ENCODE measurements around the gene ANKRD18A.

ANKRD18A gene

GRCh38 chr9:38656896-38657295, 36.5 kb upstream of the ANKRD18A start:
- no peak for TF ChIP-seq CTCF (conservative IDR thresholded peaks at IDR 0.05; ENCODE audit: low read depth, low read length)

GRCh38 chr9:38652486-38652885, 32.1 kb upstream of the ANKRD18A start:
- Histone ChIP-seq H2AFZ (ENCODE audit: low read depth) (no peak overlapping the region), H3K36me3 (ENCODE audit: insufficient read depth) (no peaks in the 10 kb centered on the region), H3K4me2 (no peak overlapping the region), H3K27ac (no peak overlapping the region), H4K20me1 (ENCODE audit: insufficient read depth) (no peaks in the 10 kb centered on the region), H3K27me3 (ENCODE audit: insufficient read depth, low read depth) (no peaks in the 10 kb centered on the region), H3K79me2 (ENCODE audit: insufficient read depth, low read depth) (no peaks in the 10 kb centered on the region), H3K4me1 (ENCODE audit: low read depth, poor library complexity, severe bottlenecking) (no peaks in the 10 kb centered on the region), H3K9ac (no peak overlapping the region), H3K4me3 (IDR thresholded peaks at IDR 0.05; ENCODE audit: insufficient read depth, low read depth, low read length) (no peak overlapping the region)
- TF ChIP-seq CTCF (conservative IDR thresholded peaks at IDR 0.05; ENCODE audit: low read depth, low read length): no peak

More at GRCh38 chr9:38656896-38657295, 36.5 kb upstream of the ANKRD18A start:
- no peak overlapping the region for H3K27ac ChIP-seq
- no peaks in the 10 kb centered on the region for H3K79me2 ChIP-seq (ENCODE audit: insufficient read depth, low read depth)
- no peak overlapping the region for H3K4me2 ChIP-seq
- no peak overlapping the region for H3K4me3 ChIP-seq (IDR thresholded peaks at IDR 0.05; ENCODE audit: insufficient read depth, low read depth, low read length)
- no peaks in the 10 kb centered on the region for H3K27me3 ChIP-seq (ENCODE audit: insufficient read depth, low read depth)
- H2AFZ ChIP-seq (ENCODE audit: low read depth): no peak overlapping the region
- no peak overlapping the region for H3K9ac ChIP-seq
- H3K36me3 ChIP-seq (ENCODE audit: insufficient read depth): no peaks in the 10 kb centered on the region
- no peaks in the 10 kb centered on the region for H3K4me1 ChIP-seq (ENCODE audit: low read depth, poor library complexity, severe bottlenecking)
- H4K20me1 ChIP-seq (ENCODE audit: insufficient read depth): no peaks in the 10 kb centered on the region

- Histone ChIP-seq H3K9ac (no peak overlapping the region), H3K27ac (no peak overlapping the region), H3K4me3 (IDR thresholded peaks at IDR 0.05; ENCODE audit: insufficient read depth, low read depth, low read length) (no peak overlapping the region), H3K4me1 (ENCODE audit: low read depth, poor library complexity, severe bottlenecking) (no peaks in the 10 kb centered on the region), H4K20me1 (ENCODE audit: insufficient read depth) (no peaks in the 10 kb centered on the region), H3K79me2 (ENCODE audit: insufficient read depth, low read depth) (no peaks in the 10 kb centered on the region), H3K36me3 (ENCODE audit: insufficient read depth) (no peaks in the 10 kb centered on the region), H3K27me3 (ENCODE audit: insufficient read depth, low read depth) (no peaks in the 10 kb centered on the region), H3K4me2 (no peak overlapping the region), H2AFZ (ENCODE audit: low read depth) (no peak overlapping the region)
- TF ChIP-seq CTCF (conservative IDR thresholded peaks at IDR 0.05; ENCODE audit: low read depth, low read length): no peak
Measured at GRCh38 chr9:38652044-38652443, 31.6 kb upstream of the ANKRD18A start.

GRCh38 chr9:38651400-38652042, 31.1 kb upstream of the ANKRD18A start:
- Histone ChIP-seq H3K79me2 (ENCODE audit: insufficient read depth, low read depth) (no peaks in the 10 kb centered on the region), H3K27me3 (ENCODE audit: insufficient read depth, low read depth) (no peaks in the 10 kb centered on the region), H2AFZ (ENCODE audit: low read depth) (no peak overlapping the region), H3K4me1 (ENCODE audit: low read depth, poor library complexity, severe bottlenecking) (no peaks in the 10 kb centered on the region), H3K27ac (no peak overlapping the region), H3K36me3 (ENCODE audit: insufficient read depth) (no peaks in the 10 kb centered on the region), H3K4me2 (no peak overlapping the region), H3K9ac (no peak overlapping the region), H4K20me1 (ENCODE audit: insufficient read depth) (no peaks in the 10 kb centered on the region), H3K4me3 (IDR thresholded peaks at IDR 0.05; ENCODE audit: insufficient read depth, low read depth, low read length) (no peak overlapping the region)
- no peak for TF ChIP-seq CTCF (conservative IDR thresholded peaks at IDR 0.05; ENCODE audit: low read depth, low read length)

Data from KMS-11 (cell line).